SK-N-SH treated with all-trans-retinoic acid at 6 μM for 48 hours (cell line): ENCODE measurements around the gene PLCB1.

Source experiments
- ARNTL ChIP-seq: fragments of 450-650 bp; formaldehyde crosslinking; IDR thresholded peaks from 2 replicates; pipeline ENCODE4 v1.5.0; 2020; ENCODE audit warnings: low read depth, mild to moderate bottlenecking, moderate library complexity, borderline replicate concordance
- CREB5 ChIP-seq: fragments of 250-450 bp; sonication (Bioruptor Pico); IDR thresholded peaks from 2 replicates; pipeline ENCODE4 v1.5.1; 2020; ENCODE audit warnings: low read depth, mild to moderate bottlenecking, moderate library complexity
- ESRRG ChIP-seq: fragments of 250-450 bp; sonication (Bioruptor Pico); IDR thresholded peaks from 2 replicates; pipeline ENCODE4 v1.6.1; 2021; ENCODE audit warnings: mild to moderate bottlenecking
- GLIS3 ChIP-seq: fragments of 250-450 bp; sonication (Bioruptor Pico); IDR thresholded peaks from 2 replicates; pipeline ENCODE4 v1.5.0; 2020; ENCODE audit warnings: mild to moderate bottlenecking, moderate library complexity
- OSR1 ChIP-seq: fragments of 250-450 bp; sonication (Bioruptor Pico); IDR thresholded peaks from 2 replicates; pipeline ENCODE4 v1.8.0; 2022; ENCODE audit warnings: moderate library complexity, mild to moderate bottlenecking, inconsistent platforms
- PATZ1 ChIP-seq: fragments of 250-450 bp; sonication (Bioruptor Pico); IDR thresholded peaks from 2 replicates; pipeline ENCODE4 v1.8.0; 2020; ENCODE audit warnings: mild to moderate bottlenecking, moderate library complexity, borderline replicate concordance
- PPARA ChIP-seq: fragments of 250-450 bp; sonication (Bioruptor Pico); IDR thresholded peaks from 2 replicates; pipeline ENCODE4 v1.5.0; 2020; ENCODE audit warnings: mild to moderate bottlenecking, borderline replicate concordance
- SNAI2 ChIP-seq: fragments of 250-450 bp; sonication (Bioruptor Pico); IDR thresholded peaks from 2 replicates; pipeline ENCODE4 v1.5.0; 2020; ENCODE audit warnings: mild to moderate bottlenecking, moderate library complexity
- TOX ChIP-seq: fragments of 250-450 bp; sonication (Bioruptor Pico); IDR thresholded peaks from 2 replicates; pipeline ENCODE4 v1.8.0; 2021; ENCODE audit warnings: mild to moderate bottlenecking, moderate library complexity, borderline replicate concordance
- TSHZ2 ChIP-seq: fragments of 250-450 bp; sonication (Bioruptor Pico); IDR thresholded peaks from 2 replicates; pipeline ENCODE4 v1.5.0; 2020; ENCODE audit warnings: mild to moderate bottlenecking, moderate library complexity
- ZC3H10 ChIP-seq: fragments of 250-450 bp; sonication (Bioruptor Pico); IDR thresholded peaks from 2 replicates; pipeline ENCODE4 v1.5.1; 2021; ENCODE audit warnings: mild to moderate bottlenecking, moderate library complexity
- ZFP3 ChIP-seq: fragments of 250-450 bp; sonication (Bioruptor Pico); IDR thresholded peaks from 2 replicates; pipeline ENCODE4 v1.5.0; 2020; ENCODE audit warnings: mild to moderate bottlenecking, moderate library complexity
- ZNF565 ChIP-seq: fragments of 450-650 bp; formaldehyde crosslinking; conservative IDR thresholded peaks from 2 replicates; pipeline ENCODE4 v1.5.0; 2020; ENCODE audit warnings: low read depth, mild to moderate bottlenecking, moderate library complexity

GRCh38 chr20:8335495-8336195 lies 203.6 kb downstream of the PLCB1 start:
- TF ChIP-seq ZFP3 (no peak), GLIS3 (no peak), CREB5 (no peak), ZC3H10 (no peak), OSR1 (CRISPR knock-in tag) (no peak), SNAI2 (CRISPR knock-in tag) (no peak), TOX (CRISPR knock-in tag) (no peak), ARNTL (no peak), PPARA (no peak), ZNF565 (CRISPR knock-in tag) (no peak), PATZ1 (CRISPR knock-in tag) (no peak), TSHZ2 (no peak), ESRRG (CRISPR knock-in tag) (no peak)
